ENCODE data around the gene NTMT2. TPM values are rescaled to one million over a fixed set of nuclear protein-coding genes. Genes with fewer than 3 reads are reported as not detected.
"Not testable (repeated sequence)": the region's sequence is repeated elsewhere in the genome, so short reads cannot be mapped to it uniquely, and the experiment has no call there.

NTMT2 gene
- polyA plus RNA-seq (ENCODE audit: insufficient read length in 3 of 3) = not detected

- DNase-seq (ENCODE audit: low read depth in 3 of 3, low spot score in 2 of 3) = no peak
Measured at GRCh38 chr1:170145770-170146676, at the start of gene NTMT2. NTMT2 (plus strand) TSS chr1:170145959; CDS start chr1:170146108, 149 bp downstream.

- no peak for DNase-seq (ENCODE audit: low read depth in 3 of 3, low spot score in 2 of 3)
Measured at GRCh38 chr1:170095976-170096748, 49.6 kb upstream of the NTMT2 start.

GRCh38 chr1:170096806-170097340 lies 48.9 kb upstream of the NTMT2 start:
- no peak for DNase-seq (ENCODE audit: low read depth in 3 of 3, low spot score in 2 of 3)

GRCh38 chr1:170097449-170097948 lies 48.3 kb upstream of the NTMT2 start:
- no peak for DNase-seq (ENCODE audit: low read depth in 3 of 3, low spot score in 2 of 3)

GRCh38 chr1:170113140-170113539 lies 32.6 kb upstream of the NTMT2 start:
- not testable (repeated sequence) for DNase-seq (ENCODE audit: low read depth in 3 of 3, low spot score in 2 of 3)

- DNase-seq (ENCODE audit: low read depth in 3 of 3, low spot score in 2 of 3) = no peak
Measured at GRCh38 chr1:170114906-170115305, 30.9 kb upstream of the NTMT2 start.

- DNase-seq (ENCODE audit: low read depth in 3 of 3, low spot score in 2 of 3) = no peak
Measured at GRCh38 chr1:170122366-170122765, 23.4 kb upstream of the NTMT2 start.

GRCh38 chr1:170125269-170125668 lies 20.5 kb upstream of the NTMT2 start:
- DNase-seq (ENCODE audit: low read depth in 3 of 3, low spot score in 2 of 3) = no peak

GRCh38 chr1:170126696-170127095 lies 19.1 kb upstream of the NTMT2 start:
- peak in 1 of 3 donors; percentile 15 for DNase-seq (ENCODE audit: low read depth in 3 of 3, low spot score in 2 of 3)

- DNase-seq (ENCODE audit: low read depth in 3 of 3, low spot score in 2 of 3) = no peak
Measured at GRCh38 chr1:170131450-170131849, 14.3 kb upstream of the NTMT2 start.

GRCh38 chr1:170131984-170132383 lies 13.8 kb upstream of the NTMT2 start:
- no peak for DNase-seq (ENCODE audit: low read depth in 3 of 3, low spot score in 2 of 3)

GRCh38 chr1:170133766-170134495 lies 11.8 kb upstream of the NTMT2 start:
- DNase-seq (ENCODE audit: low read depth in 3 of 3, low spot score in 2 of 3) = no peak

GRCh38 chr1:170134521-170134920 lies 11.2 kb upstream of the NTMT2 start:
- DNase-seq (ENCODE audit: low read depth in 3 of 3, low spot score in 2 of 3) = peak in 1 of 3 donors; percentile 1

GRCh38 chr1:170140371-170140770 lies 5.4 kb upstream of the NTMT2 start:
- DNase-seq (ENCODE audit: low read depth in 3 of 3, low spot score in 2 of 3) = no peak

GRCh38 chr1:170145061-170145460 lies 698 bp upstream of the NTMT2 start:
- DNase-seq (ENCODE audit: low read depth in 3 of 3, low spot score in 2 of 3) = no peak

GRCh38 chr1:170146720-170147263 lies 1.0 kb downstream of the NTMT2 start:
- DNase-seq (ENCODE audit: low read depth in 3 of 3, low spot score in 2 of 3) = no peak

- DNase-seq (ENCODE audit: low read depth in 3 of 3, low spot score in 2 of 3) = no peak
Measured at GRCh38 chr1:170149241-170149640, 3.5 kb downstream of the NTMT2 start.

GRCh38 chr1:170150016-170150415 lies 4.3 kb downstream of the NTMT2 start:
- no peak for DNase-seq (ENCODE audit: low read depth in 3 of 3, low spot score in 2 of 3)

- no peak for DNase-seq (ENCODE audit: low read depth in 3 of 3, low spot score in 2 of 3)
Measured at GRCh38 chr1:170150921-170151320, 5.2 kb downstream of the NTMT2 start.

- no peak for DNase-seq (ENCODE audit: low read depth in 3 of 3, low spot score in 2 of 3)
Measured at GRCh38 chr1:170153417-170153816, 7.7 kb downstream of the NTMT2 start.

Data from right renal cortex interstitium (tissue), 3 donors.